IMR-90 (cell line): ENCODE data around the gene TRMT10B.

Source experiments
- BHLHE40 ChIP-seq: fragments of 150-350 bp; IDR thresholded peaks from 2 replicates; pipeline ENCODE4 v1.6.1; 2016; ENCODE audit warnings: mild to moderate bottlenecking, low read depth, low read length
- CEBPB ChIP-seq: IDR thresholded peaks from 2 replicates; pipeline ENCODE4 v1.6.1; 2012; ENCODE audit warnings: low read depth, low read length, improper control_type of control experiment
- CHD1 ChIP-seq: IDR thresholded peaks from 2 replicates; pipeline ENCODE4 v1.6.1; 2012; ENCODE audit warnings: low read depth, low read length, improper control_type of control experiment
- CTCF ChIP-seq: conservative IDR thresholded peaks from 2 replicates; pipeline ENCODE4 v1.5.1; 2012; ENCODE audit warnings: mild to moderate bottlenecking, low read depth, low read length, improper control_type of control experiment
- ELK1 ChIP-seq: fragments of 150-350 bp; IDR thresholded peaks from 2 replicates; pipeline ENCODE4 v1.6.1; 2016; ENCODE audit warnings: low read depth, mild to moderate bottlenecking, low read length, moderate library complexity, borderline replicate concordance
- MAZ ChIP-seq: IDR thresholded peaks from 2 replicates; pipeline ENCODE4 v1.6.1; 2012; ENCODE audit warnings: low read depth, mild to moderate bottlenecking, low read length, improper control_type of control experiment, moderate library complexity, borderline replicate concordance
- MXI1 ChIP-seq: IDR thresholded peaks from 2 replicates; pipeline ENCODE4 v1.6.1; 2012; ENCODE audit warnings: low read depth, mild to moderate bottlenecking, low read length, moderate library complexity, borderline replicate concordance
- POLR2A ChIP-seq: IDR thresholded peaks from 2 replicates; pipeline ENCODE4 v1.6.1; 2012; ENCODE audit warnings: mild to moderate bottlenecking, low read depth, low read length
- RAD21 ChIP-seq: IDR thresholded peaks from 2 replicates; pipeline ENCODE4 v1.6.1; 2012; ENCODE audit warnings: low read length, improper control_type of control experiment
- RCOR1 ChIP-seq: IDR thresholded peaks from 2 replicates; pipeline ENCODE4 v1.6.1; 2012; ENCODE audit warnings: mild to moderate bottlenecking, low read length, improper control_type of control experiment; ENCODE audit not compliant: insufficient replicate concordance
- RFX5 ChIP-seq: IDR thresholded peaks from 2 replicates; pipeline ENCODE4 v1.8.0; 2012; ENCODE audit warnings: low read depth, mild to moderate bottlenecking, low read length, moderate library complexity
- SMC3 ChIP-seq: fragments of 150-350 bp; IDR thresholded peaks from 2 replicates; pipeline ENCODE4 v1.6.1; 2016; ENCODE audit warnings: low read depth, mild to moderate bottlenecking, antibody characterized with exemption, low read length, moderate library complexity
- USF2 ChIP-seq: fragments of 150-350 bp; IDR thresholded peaks from 2 replicates; pipeline ENCODE4 v1.6.1; 2017; ENCODE audit warnings: mild to moderate bottlenecking, antibody characterized with exemption, low read length, low read depth

GRCh38 chr9:37730839-37731238, 22.8 kb upstream of the TRMT10B start:
- TF ChIP-seq MXI1 (no peak), RCOR1 (no peak), CHD1 (no peak), CTCF (no peak), RAD21 (no peak), POLR2A (no peak), RFX5 (no peak), BHLHE40 (no peak), CEBPB (no peak), ELK1 (no peak), MAZ (no peak), SMC3 (no peak), USF2 (no peak)
